Loucy (cell line): Measurements from ENCODE around the gene CACNA1C.

ENCODE experiments used
- EZH2phosphoT487 ChIP-seq: fragments of 200-600 bp; IDR thresholded peaks from 2 replicates; pipeline ENCODE4 v1.6.1; 2018; ENCODE audit warnings: antibody characterized with exemption, mild to moderate bottlenecking, moderate library complexity, borderline replicate concordance
- TF ChIP-seq, protein P1 (sequence below): fragments of 200-600 bp; sonication (generic); conservative IDR thresholded peaks from 2 replicates; pipeline ENCODE4 v1.5.1; 2014; ENCODE audit warnings: mild to moderate bottlenecking, antibody characterized with exemption, low read length

DNA sequence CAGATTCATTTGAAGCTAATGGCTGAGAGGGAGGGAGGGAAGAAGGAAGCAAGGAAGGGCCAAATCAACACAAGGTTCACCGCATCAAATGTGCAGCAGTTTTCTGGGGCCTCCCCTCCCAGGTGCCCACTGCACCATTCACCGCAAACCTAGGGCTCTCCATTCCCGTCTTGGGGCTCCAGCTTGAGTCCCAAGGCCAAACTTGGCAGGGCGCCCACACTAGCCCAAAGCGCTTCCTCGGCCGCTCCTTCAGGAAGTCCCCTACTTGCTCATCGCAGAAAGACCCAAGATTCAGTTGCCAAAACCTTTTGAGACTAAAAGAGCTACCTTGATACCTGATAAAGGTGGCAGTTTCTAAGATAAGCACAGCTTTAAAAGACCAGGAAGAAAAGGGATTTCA lies 601.5 kb downstream of the CACNA1C start:
- TF ChIP-seq, protein P1, sequence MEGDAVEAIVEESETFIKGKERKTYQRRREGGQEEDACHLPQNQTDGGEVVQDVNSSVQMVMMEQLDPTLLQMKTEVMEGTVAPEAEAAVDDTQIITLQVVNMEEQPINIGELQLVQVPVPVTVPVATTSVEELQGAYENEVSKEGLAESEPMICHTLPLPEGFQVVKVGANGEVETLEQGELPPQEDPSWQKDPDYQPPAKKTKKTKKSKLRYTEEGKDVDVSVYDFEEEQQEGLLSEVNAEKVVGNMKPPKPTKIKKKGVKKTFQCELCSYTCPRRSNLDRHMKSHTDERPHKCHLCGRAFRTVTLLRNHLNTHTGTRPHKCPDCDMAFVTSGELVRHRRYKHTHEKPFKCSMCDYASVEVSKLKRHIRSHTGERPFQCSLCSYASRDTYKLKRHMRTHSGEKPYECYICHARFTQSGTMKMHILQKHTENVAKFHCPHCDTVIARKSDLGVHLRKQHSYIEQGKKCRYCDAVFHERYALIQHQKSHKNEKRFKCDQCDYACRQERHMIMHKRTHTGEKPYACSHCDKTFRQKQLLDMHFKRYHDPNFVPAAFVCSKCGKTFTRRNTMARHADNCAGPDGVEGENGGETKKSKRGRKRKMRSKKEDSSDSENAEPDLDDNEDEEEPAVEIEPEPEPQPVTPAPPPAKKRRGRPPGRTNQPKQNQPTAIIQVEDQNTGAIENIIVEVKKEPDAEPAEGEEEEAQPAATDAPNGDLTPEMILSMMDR: no peak
- no peak for TF ChIP-seq EZH2phosphoT487
